ENCODE data around the gene SENP1. TPM values are rescaled to one million over a fixed set of nuclear protein-coding genes. Genes with fewer than 3 reads are reported as not detected.

Gene SENP1
- polyA plus RNA-seq, 3 donors: 5.2 to 8.0 (median 6.0) TPM

DNA sequence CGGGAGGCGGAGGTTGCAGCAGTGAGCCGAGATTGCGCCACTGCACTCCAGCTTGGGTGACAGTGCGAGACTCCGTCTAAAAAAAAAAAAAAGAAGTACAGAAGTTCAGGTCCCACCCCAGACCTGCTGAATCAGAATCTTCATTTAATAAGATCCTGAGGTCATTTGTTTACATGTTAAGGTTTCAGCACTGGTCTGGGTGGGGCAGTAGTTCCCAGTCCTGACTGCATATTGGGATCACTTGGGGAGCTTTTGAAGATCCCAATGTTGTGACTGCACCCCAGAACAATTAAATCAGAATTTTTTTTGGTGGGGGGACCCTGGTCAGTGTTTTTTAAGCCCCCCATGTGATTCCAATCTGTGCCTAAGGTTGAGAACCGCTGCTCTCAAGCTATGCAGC, 89.9 kb downstream of the SENP1 start:
- H3K9me3 Mint-ChIP-seq: no peaks in the 10 kb centered on the region
- Histone ChIP-seq H3K4me2 (replicated peaks; ENCODE audit: extremely low read depth, low read length, poor library complexity, severe bottlenecking) (no peak overlapping the region), H4K20me1 (ENCODE audit: insufficient read depth, low read length) (no peaks in the 10 kb centered on the region), H3K27me3 (ENCODE audit: control insufficient read depth in 2 of 2, insufficient read depth in 2 of 2, low read length in 2 of 2) (peaks cover 3 to 7% of the 10 kb centered on the region in 2 donors), H3K79me2 (ENCODE audit: insufficient read depth, low read length) (no peaks in the 10 kb centered on the region), H3K36me3 (replicated peaks in 1 of 2; ENCODE audit: control insufficient read depth in 1 of 2, insufficient read depth in 2 of 2, low read length in 2 of 2) (no peaks in the 10 kb centered on the region), H3K9ac (ENCODE audit: insufficient read depth, low read length, poor library complexity, severe bottlenecking) (no peak overlapping the region), H3K27ac (ENCODE audit: low read depth in 1 of 2, low read length in 2 of 2) (no peak overlapping the region), H3K4me1 (ENCODE audit: control insufficient read depth in 1 of 2, insufficient read depth in 2 of 2, low read length in 2 of 2) (no peaks in the 10 kb centered on the region), H3K4me3 (replicated peaks in 1 of 3; ENCODE audit: low read depth in 2 of 3, low read length in 3 of 3) (no peak overlapping the region), H2AFZ (ENCODE audit: insufficient read depth, low read depth, low read length, poor library complexity, severe bottlenecking) (no peak overlapping the region), H3K9me3 (replicated peaks in 1 of 2; ENCODE audit: control insufficient read depth in 1 of 2, insufficient read depth in 1 of 2, low read length in 2 of 2) (no peaks in the 10 kb centered on the region)
- H3K27me3 Mint-ChIP-seq (ENCODE audit: low read depth in 3 of 3): peaks cover 11 to 23% (median 20%) of the 10 kb centered on the region in 3 donors
- no peak overlapping the region for H3K27ac Mint-ChIP-seq
- intact Hi-C loops (cut with micrococcal nuclease): no loop called here
- no peak overlapping the region for H3K4me3 Mint-ChIP-seq
- H3K4me1 Mint-ChIP-seq: no peaks in the 10 kb centered on the region
- no peaks in the 10 kb centered on the region for H3K36me3 Mint-ChIP-seq
- TF ChIP-seq CTCF (IDR thresholded peaks at IDR 0.05): no peak
- DNase-seq: no peak
- WGBS (ENCODE audit: insufficient coverage): 100% methylated on average over 1 of the region's 7 CpGs

GRCh38 chr12:48015129-48015528, 90.8 kb downstream of the SENP1 start:
- intact Hi-C loops (cut with micrococcal nuclease): no loop called here
- H3K27ac Mint-ChIP-seq: no peak overlapping the region
- Histone ChIP-seq H3K27me3 (ENCODE audit: control insufficient read depth in 2 of 2, insufficient read depth in 2 of 2, low read length in 2 of 2) (peaks cover 3 to 7% of the 10 kb centered on the region in 2 donors), H3K79me2 (ENCODE audit: insufficient read depth, low read length) (no peaks in the 10 kb centered on the region), H3K4me3 (replicated peaks in 1 of 3; ENCODE audit: low read depth in 2 of 3, low read length in 3 of 3) (no peak overlapping the region), H3K27ac (ENCODE audit: low read depth in 1 of 2, low read length in 2 of 2) (no peak overlapping the region), H3K36me3 (replicated peaks in 1 of 2; ENCODE audit: control insufficient read depth in 1 of 2, insufficient read depth in 2 of 2, low read length in 2 of 2) (no peaks in the 10 kb centered on the region), H4K20me1 (ENCODE audit: insufficient read depth, low read length) (no peaks in the 10 kb centered on the region), H2AFZ (ENCODE audit: insufficient read depth, low read depth, low read length, poor library complexity, severe bottlenecking) (no peak overlapping the region), H3K9ac (ENCODE audit: insufficient read depth, low read length, poor library complexity, severe bottlenecking) (no peak overlapping the region), H3K4me1 (ENCODE audit: control insufficient read depth in 1 of 2, insufficient read depth in 2 of 2, low read length in 2 of 2) (no peaks in the 10 kb centered on the region), H3K4me2 (replicated peaks; ENCODE audit: extremely low read depth, low read length, poor library complexity, severe bottlenecking) (no peak overlapping the region), H3K9me3 (replicated peaks in 1 of 2; ENCODE audit: control insufficient read depth in 1 of 2, insufficient read depth in 1 of 2, low read length in 2 of 2) (no peaks in the 10 kb centered on the region)
- WGBS (ENCODE audit: insufficient coverage): no CpG with 5 or more reads among the region's 1 CpG
- no peak for DNase-seq
- no peaks in the 10 kb centered on the region for H3K4me1 Mint-ChIP-seq
- H3K36me3 Mint-ChIP-seq: no peaks in the 10 kb centered on the region
- TF ChIP-seq CTCF (IDR thresholded peaks at IDR 0.05): no peak
- no peaks in the 10 kb centered on the region for H3K9me3 Mint-ChIP-seq
- H3K4me3 Mint-ChIP-seq: no peak overlapping the region
- H3K27me3 Mint-ChIP-seq (ENCODE audit: low read depth in 3 of 3): peaks cover 15 to 27% (median 20%) of the 10 kb centered on the region in 3 donors

Measured in CD14-positive monocyte (primary cell).